Right lobe of liver (tissue), 4 donors: Measurements from ENCODE around the gene PMVK.
A peak's percentile ranks its signal among the peaks of the same experiment; 100 is the strongest.

ENCODE experiments used
- CTCF ChIP-seq, 4 donors: fragments of 200-600 bp in 3 of 4; fragments of 450-650 bp in 1 of 4; IDR thresholded peaks; one replicate each; pipeline versions ENCODE4 v1.5.1 to v1.8.0; 2016 to 2022; ENCODE audit warnings: antibody characterized with exemption in 4 of 4, mild to moderate bottlenecking in 2 of 4
- POLR2A ChIP-seq: fragments of 450-650 bp; IDR thresholded peaks from one replicate; pipeline ENCODE4 v1.6.1; 2017; ENCODE audit warnings: antibody characterized with exemption, mild to moderate bottlenecking
- donor health status: DM: no; HTN: no; CAD: no.
- donor health status: DM: no; HTN: no; CAD: no.
- donor health status: DM: no; HTN: yes; CAD: no.

GRCh38 chr1:154974808-154975408 is 38.4 kb upstream of the PMVK start:
- TF ChIP-seq POLR2A (peak; percentile 78), CTCF (IDR thresholded peaks at IDR 0.05) (no peak)
